B cell (primary cell): ENCODE results near the gene BRWD1. TPM values are rescaled to one million over a fixed set of nuclear protein-coding genes. Genes with fewer than 3 reads are reported as not detected.

ENCODE experiments used
- ATAC-seq: fragments of 200-7000 bp; cut with Tn5 transposase; one replicate; pipeline ENCODE4 v1.10.0; 2021; ENCODE audit warnings: low read depth, mild to moderate bottlenecking, moderate number of reproducible peaks, moderate library complexity
- CTCF ChIA-PET: fragments of 350-600 bp; sonication (Branson Sonifier 250); formaldehyde crosslinking; loops from one replicate; lab custom pipeline; 2021; ENCODE audit warnings: antibody characterized with exemption, inconsistent platforms; lab: Charles Lee
- POLR2A ChIA-PET: fragments of 350-600 bp; sonication (Branson Sonifier 250); formaldehyde crosslinking; loops from one replicate; lab custom pipeline; 2021; ENCODE audit warnings: antibody characterized with exemption; lab: Charles Lee
- DNase-seq: peaks from one replicate; pipeline ENCODE4 v3.0.0; 2013
- H2AFZ ChIP-seq: 2 replicates; pipeline ENCODE4 v1.6.1; 2012; ENCODE audit warnings: mild to moderate bottlenecking, low read depth, low read length; ENCODE audit not compliant: insufficient read depth, poor library complexity, severe bottlenecking
- H3K27ac ChIP-seq, 2 donors: 1 replicate in 1 of 2; 2 replicates in 1 of 2; pipeline ENCODE4 v1.5.1; 2012 to 2013; ENCODE audit warnings: low read length in 2 of 2, mild to moderate bottlenecking in 2 of 2, moderate library complexity in 1 of 2
- H3K27me3 ChIP-seq, 4 experiments: fragments of 200-600 bp in 1 of 4; sonication (generic) in 1 of 4; replicated peaks in 1 of 4; 1 replicate in 2 of 4; 2 replicates in 2 of 4; pipeline versions ENCODE4 v1.6.1 to v1.7.0; 2013 to 2016; ENCODE audit warnings: low read length in 3 of 4, mild to moderate bottlenecking in 2 of 4, mixed read lengths in 1 of 4, moderate library complexity in 1 of 4; ENCODE audit not compliant: insufficient read depth in 4 of 4, control insufficient read depth in 3 of 4; ENCODE audit errors: control extremely low read depth in 1 of 4
- H3K36me3 ChIP-seq, 2 experiments: replicated peaks in 1 of 2; 1 replicate in 1 of 2; 2 replicates in 1 of 2; pipeline versions ENCODE4 v1.6.1 to v1.7.1; 2013; ENCODE audit warnings: low read length in 1 of 2; ENCODE audit not compliant: insufficient read depth in 2 of 2, control insufficient read depth in 1 of 2; ENCODE audit errors: control extremely low read depth in 1 of 2, extremely low read depth in 1 of 2
- H3K4me1 ChIP-seq, 2 donors: fragments of 200-600 bp in 1 of 2; sonication (generic) in 1 of 2; 1 replicate in 1 of 2; 2 replicates in 1 of 2; pipeline versions ENCODE4 v1.5.1 to v1.6.1; 2013 to 2017; ENCODE audit warnings: low read length in 2 of 2; ENCODE audit not compliant: control insufficient read depth in 2 of 2, insufficient read depth in 2 of 2
- H3K4me2 ChIP-seq: replicated peaks from 2 replicates; pipeline ENCODE3; 2012; ENCODE audit warnings: mild to moderate bottlenecking, low read depth, low read length; ENCODE audit not compliant: poor library complexity, severe bottlenecking
- H3K4me3 ChIP-seq, 5 experiments: fragments of 200-600 bp in 1 of 5; sonication (generic) in 1 of 5; 1 replicate in 3 of 5; 2 replicates in 2 of 5; pipeline versions ENCODE4 v1.5.1 to v1.7.0; 2011 to 2016; ENCODE audit warnings: low read length in 4 of 5, mild to moderate bottlenecking in 4 of 5, low read depth in 2 of 5, control low read depth in 1 of 5, moderate library complexity in 1 of 5; ENCODE audit not compliant: insufficient read depth in 1 of 5; ENCODE audit errors: control extremely low read depth in 1 of 5, extremely low read depth in 1 of 5
- H3K79me2 ChIP-seq: fragments of 200-600 bp; sonication (generic); one replicate; pipeline ENCODE4 v1.6.0; 2016; ENCODE audit warnings: low read length; ENCODE audit not compliant: control insufficient read depth, insufficient read depth
- H3K9ac ChIP-seq: fragments of 200-600 bp; sonication (generic); 2 replicates; pipeline ENCODE4 v1.6.1; 2017; ENCODE audit warnings: mild to moderate bottlenecking, low read length, moderate library complexity
- H3K9me3 ChIP-seq, 3 donors: one replicate each; pipeline versions ENCODE4 v1.6.1 to v1.7.1; 2013; ENCODE audit warnings: low read length in 2 of 3; ENCODE audit not compliant: control insufficient read depth in 2 of 3, insufficient read depth in 1 of 3; ENCODE audit errors: control extremely low read depth in 1 of 3
- H4K20me1 ChIP-seq: 2 replicates; pipeline ENCODE4 v1.6.0; 2012; ENCODE audit warnings: mild to moderate bottlenecking, low read length; ENCODE audit not compliant: insufficient read depth, control insufficient read depth, poor library complexity, severe bottlenecking
- H3K27ac Mint-ChIP-seq: one replicate; pipeline ENCODE4 v1.8.0; 2021; ENCODE audit warnings: mixed read lengths
- H3K27me3 Mint-ChIP-seq: one replicate; pipeline ENCODE4 v1.8.0; 2021; ENCODE audit warnings: mixed read lengths
- H3K4me1 Mint-ChIP-seq: one replicate; pipeline ENCODE4 v1.8.0; 2021; ENCODE audit warnings: mixed read lengths
- H3K4me3 Mint-ChIP-seq: one replicate; pipeline ENCODE4 v1.8.0; 2021; ENCODE audit warnings: mixed read lengths
- H3K9me3 Mint-ChIP-seq: one replicate; pipeline ENCODE4 v1.8.0; 2022; ENCODE audit warnings: mixed read lengths; ENCODE audit not compliant: insufficient read depth
- CTCF ChIP-seq: fragments of 200-600 bp; IDR thresholded peaks from one replicate; pipeline ENCODE4 v1.8.0; 2022; ENCODE audit warnings: antibody characterized with exemption, mild to moderate bottlenecking
- EZH2 ChIP-seq: IDR thresholded peaks from 2 replicates; pipeline ENCODE4 v1.6.1; 2012; ENCODE audit warnings: borderline replicate concordance, low read depth, mild to moderate bottlenecking, moderate library complexity, low read length; ENCODE audit not compliant: insufficient read depth, poor library complexity, severe bottlenecking
- WGBS: methylation state at CpG from one replicate; pipeline ENCODE4 v1.1.5; 2013; ENCODE audit warnings: missing lambda C conversion rate; ENCODE audit not compliant: insufficient coverage; 5-methylcytosine and 5-hydroxymethylcytosine counted together
- intact Hi-C: fragments of 100-400 bp; cut with micrococcal nuclease; formaldehyde crosslinking; loops from one replicate; pipeline ENCODE4 v1.10.0; 2022
- polyA plus RNA-seq: library from polyadenylated mRNA; depleted of rRNA; stranded (reverse); fragments of >200 nt; gene quantifications from 2 replicates; pipeline ENCODE4 v1.2.3, GENCODE V29; 2012
- total RNA-seq, 2 donors: library from RNA; stranded (reverse); fragments of 120-200 nt in 1 of 2; gene quantifications; 1 replicate in 1 of 2; 2 replicates in 1 of 2; pipeline versions ENCODE4 v1.2.3 to v1.2.4, GENCODE V29; 2013 to 2022

The BRWD1 gene
- total and polyA plus RNA-seq, 2 donors (not counting 1 experiment from before 2014, with no cell fraction given) = 9.4 to 93.9 TPM

DNA sequence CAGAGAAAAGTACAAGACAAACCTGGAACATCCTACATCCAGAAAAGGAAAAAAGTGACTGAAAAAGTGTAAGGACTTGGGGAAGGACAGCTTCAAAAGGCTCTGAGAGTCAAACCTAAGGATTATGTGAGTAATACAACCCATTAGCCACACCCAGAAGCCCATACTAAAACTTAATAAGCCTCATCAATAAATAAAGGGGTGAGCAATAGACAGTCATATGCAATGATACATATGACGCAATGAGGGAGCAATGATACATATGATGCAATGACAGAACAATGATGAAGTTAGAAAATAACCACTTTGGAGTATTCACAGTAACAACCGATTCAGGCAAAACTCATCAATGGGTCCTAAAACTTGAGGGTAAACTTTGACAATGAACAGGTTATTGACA, 50.1 kb downstream of the BRWD1 start:
- POLR2A ChIA-PET = no interaction called here
- no peaks in the 10 kb centered on the region for H3K9me3 ChIP-seq
- H3K4me1 Mint-ChIP-seq = peaks cover 4% of the 10 kb centered on the region
- H4K20me1 ChIP-seq = peaks cover 15% of the 10 kb centered on the region
- 100% methylated on average over 1 of the region's 2 CpGs for WGBS
- CTCF ChIA-PET = no interaction called here
- H3K4me1 ChIP-seq = no peaks in the 10 kb centered on the region
- DNase-seq (no peak), ATAC-seq (no peak)
- H3K4me3 ChIP-seq = no peak overlapping the region
- H3K4me2 ChIP-seq = no peak overlapping the region
- H3K36me3 ChIP-seq = peaks cover 2 to 53% of the 10 kb centered on the region in 2 experiments
- H3K79me2 ChIP-seq = peaks cover 14% of the 10 kb centered on the region
- H3K4me3 Mint-ChIP-seq = no peak overlapping the region
- H3K9ac ChIP-seq = no peak overlapping the region
- no peaks in the 10 kb centered on the region for H3K27me3 Mint-ChIP-seq
- no peak overlapping the region for H3K27ac ChIP-seq
- TF ChIP-seq EZH2 = no peak
- no peak for TF ChIP-seq CTCF
- no peak overlapping the region for H2AFZ ChIP-seq
- intact Hi-C loops = no loop called here
- no peaks in the 10 kb centered on the region for H3K27me3 ChIP-seq
- H3K27ac Mint-ChIP-seq = no peak overlapping the region
- H3K9me3 Mint-ChIP-seq = no peaks in the 10 kb centered on the region

DNA sequence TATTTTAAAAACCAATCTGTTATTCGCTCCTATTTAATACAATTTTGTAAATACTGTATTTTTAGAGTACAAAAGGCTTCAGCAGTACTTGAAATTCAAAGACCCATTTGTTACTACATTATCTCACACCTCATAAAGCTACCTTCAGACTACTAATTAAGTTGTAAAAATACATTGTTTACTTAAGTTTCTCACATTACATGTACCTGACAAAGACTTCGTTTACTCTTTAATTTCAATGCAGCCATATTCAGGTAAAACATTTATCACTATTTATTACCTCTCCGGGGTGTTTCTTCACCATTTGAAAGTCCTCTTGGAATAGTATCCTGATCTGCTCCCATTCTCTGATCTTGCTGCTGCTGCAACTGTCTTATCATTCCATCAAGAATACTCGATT, 55.2 kb downstream of the BRWD1 start:
- Histone ChIP-seq H4K20me1 (peaks cover 15% of the 10 kb centered on the region), H3K4me3 (no peak overlapping the region), H3K36me3 (peaks cover 8 to 50% of the 10 kb centered on the region in 2 experiments), H3K9ac (no peak overlapping the region), H3K79me2 (peaks cover 18% of the 10 kb centered on the region), H3K4me2 (no peak overlapping the region), H3K9me3 (no peaks in the 10 kb centered on the region), H3K27me3 (no peaks in the 10 kb centered on the region), H3K27ac (no peak overlapping the region), H3K4me1 (no peaks in the 10 kb centered on the region), H2AFZ (no peak overlapping the region)
- ChIA-PET POLR2A (no interaction called here), CTCF (no interaction called here)
- ATAC-seq = no peak
- no peak for DNase-seq
- Mint-ChIP-seq H3K4me3 (no peak overlapping the region), H3K4me1 (no peaks in the 10 kb centered on the region), H3K27me3 (no peaks in the 10 kb centered on the region), H3K9me3 (no peaks in the 10 kb centered on the region), H3K27ac (no peak overlapping the region)
- intact Hi-C loops = no loop called here
- no peak for TF ChIP-seq CTCF
- WGBS = 100% methylated on average over 2 of the region's 4 CpGs
